ENCODE measurements around the gene RIPOR2. TPM values are rescaled to one million over a fixed set of nuclear protein-coding genes. Genes with fewer than 3 reads are reported as not detected.
A peak's percentile ranks its signal among the peaks of the same experiment; 100 is the strongest.

Gene RIPOR2
- total and polyA plus RNA-seq, 2 of the 13 experiments (the other 11 are each of a cell fraction or from before 2014, with no cell fraction given) = 0.02 to 0.05 TPM

GRCh38 chr6:24802271-24803059 is 133.3 kb downstream of the RIPOR2 start (continued):
- TF ChIP-seq ERF (CRISPR knock-in tag; IDR thresholded peaks at IDR 0.05) = 0 out of 2 replicates have a peak, but pooled peaks have one; percentile 26
- no peak for TF ChIP-seq ARID3A (IDR thresholded peaks at IDR 0.05; ENCODE audit: low read depth, low read length)
- no peak for TF ChIP-seq MAFG (CRISPR knock-in tag; IDR thresholded peaks at IDR 0.05)
- TF ChIP-seq FOXO1 (CRISPR knock-in tag; IDR thresholded peaks at IDR 0.05) = no peak
- TF ChIP-seq MTA1 (CRISPR knock-in tag; IDR thresholded peaks at IDR 0.05; ENCODE audit: borderline replicate concordance) = no peak
- no peak for TF ChIP-seq IKZF4 (CRISPR knock-in tag; IDR thresholded peaks at IDR 0.05; ENCODE audit: borderline replicate concordance, low read depth, not compliant biosample characterization)
- no peak for TF ChIP-seq BCL6 (CRISPR knock-in tag; IDR thresholded peaks at IDR 0.05)
- no peak for TF ChIP-seq ZNF75D (CRISPR knock-in tag; IDR thresholded peaks at IDR 0.05; ENCODE audit: borderline replicate concordance)
- TF ChIP-seq JUND (CRISPR knock-in tag; IDR thresholded peaks at IDR 0.05) = no peak
- TF ChIP-seq ZBTB8A (CRISPR knock-in tag; IDR thresholded peaks at IDR 0.05; ENCODE audit: borderline replicate concordance, low read depth) = no peak
- TF ChIP-seq RARA (CRISPR knock-in tag; IDR thresholded peaks at IDR 0.05) = 0 out of 2 replicates have a peak, but pooled peaks have one; percentile 34
- TF ChIP-seq ZNF205 (CRISPR knock-in tag; IDR thresholded peaks at IDR 0.05) = no peak
- peak; percentile 80; the same call in 1 of the 2 replicates for TF ChIP-seq ZSCAN29 (CRISPR knock-in tag; conservative IDR thresholded peaks at IDR 0.05)
- TF ChIP-seq ZNF720 (CRISPR knock-in tag; IDR thresholded peaks at IDR 0.05) = no peak
- no peak for TF ChIP-seq NFE2L1 (CRISPR knock-in tag; IDR thresholded peaks at IDR 0.05; ENCODE audit: borderline replicate concordance)
- no peak; the same call in 1 of the 2 replicates for TF ChIP-seq NCOA2 (CRISPR knock-in tag; IDR thresholded peaks at IDR 0.05)
- peak; percentile 5; the same call in 1 of the 2 replicates for TF ChIP-seq ARNTL (CRISPR knock-in tag; IDR thresholded peaks at IDR 0.05)
- TF ChIP-seq ZNF256 (CRISPR knock-in tag; conservative IDR thresholded peaks at IDR 0.05) = 0 out of 2 replicates have a peak, but pooled peaks have one; percentile 34
- TF ChIP-seq ZNF460 (CRISPR knock-in tag; IDR thresholded peaks at IDR 0.05; ENCODE audit: borderline replicate concordance) = peak; percentile 66; the same call in 1 of the 2 replicates
- TF ChIP-seq ZNF441 (CRISPR knock-in tag; IDR thresholded peaks at IDR 0.05; ENCODE audit: borderline replicate concordance) = no peak
- TF ChIP-seq SOX13 (IDR thresholded peaks at IDR 0.05) = no peak; the same call in 1 of the 2 replicates
- TF ChIP-seq SOX13 (CRISPR knock-in tag; conservative IDR thresholded peaks at IDR 0.05 in 1 of 2, IDR thresholded peaks at IDR 0.05 in 1 of 2) = peak in 1 of 2 experiments; percentile 31; a peak in 1 of 4 replicates
- no peak for TF ChIP-seq ZSCAN12 (CRISPR knock-in tag; IDR thresholded peaks at IDR 0.05)
- no peak for TF ChIP-seq ZNF235 (CRISPR knock-in tag; IDR thresholded peaks at IDR 0.05; ENCODE audit: borderline replicate concordance)
- TF ChIP-seq, protein P1, sequence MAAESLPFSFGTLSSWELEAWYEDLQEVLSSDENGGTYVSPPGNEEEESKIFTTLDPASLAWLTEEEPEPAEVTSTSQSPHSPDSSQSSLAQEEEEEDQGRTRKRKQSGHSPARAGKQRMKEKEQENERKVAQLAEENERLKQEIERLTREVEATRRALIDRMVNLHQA (CRISPR knock-in tag; IDR thresholded peaks at IDR 0.05) = no peak
- no peak for TF ChIP-seq NFATC3 (CRISPR knock-in tag; IDR thresholded peaks at IDR 0.05)
- TF ChIP-seq TCF7 (IDR thresholded peaks at IDR 0.05; ENCODE audit: low read depth) = peak; percentile 53; the same call in 1 of the 2 replicates
- 0 out of 2 replicates have a peak, but pooled peaks have one; percentile 34 for TF ChIP-seq ZNF543 (CRISPR knock-in tag; IDR thresholded peaks at IDR 0.05)
- no peak for TF ChIP-seq ZFP41 (CRISPR knock-in tag; IDR thresholded peaks at IDR 0.05; ENCODE audit: borderline replicate concordance)
- 0 out of 2 replicates have a peak, but pooled peaks have one; percentile 26 for TF ChIP-seq DPF2 (CRISPR knock-in tag; IDR thresholded peaks at IDR 0.05; ENCODE audit: borderline replicate concordance, low read depth)
- TF ChIP-seq ZNF430 (CRISPR knock-in tag; IDR thresholded peaks at IDR 0.05) = 0 out of 2 replicates have a peak, but pooled peaks have one; percentile 15
